ENCODE measurements around the gene GFRA1. TPM values are rescaled to one million over a fixed set of nuclear protein-coding genes. Genes with fewer than 3 reads are reported as not detected.

Gene GFRA1
- total and polyA plus RNA-seq, 2 experiments from 2014 or later: 0.48 to 2.9 TPM

DNA sequence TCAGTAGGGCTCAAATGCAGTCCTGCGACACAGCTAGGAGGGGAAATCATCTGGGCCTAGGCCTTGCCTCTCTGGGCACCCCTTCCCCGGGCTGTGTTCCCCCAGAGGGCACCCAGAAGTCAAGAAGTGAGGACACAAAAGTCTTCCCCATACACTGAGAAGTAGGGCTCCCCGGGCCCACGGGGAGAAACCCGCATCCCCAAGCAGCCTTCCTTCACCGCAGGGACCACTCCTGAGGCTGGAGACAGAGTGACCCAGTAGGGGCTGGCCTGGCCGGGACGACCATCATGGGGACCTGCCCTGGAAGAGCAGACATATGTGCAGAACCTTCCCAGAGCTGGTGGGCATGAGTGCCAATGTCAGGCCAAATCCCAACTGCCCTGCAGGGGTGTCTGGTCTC is 163.5 kb downstream of the GFRA1 start:
- H3K27me3 ChIP-seq: no peaks in the 10 kb centered on the region

DNA sequence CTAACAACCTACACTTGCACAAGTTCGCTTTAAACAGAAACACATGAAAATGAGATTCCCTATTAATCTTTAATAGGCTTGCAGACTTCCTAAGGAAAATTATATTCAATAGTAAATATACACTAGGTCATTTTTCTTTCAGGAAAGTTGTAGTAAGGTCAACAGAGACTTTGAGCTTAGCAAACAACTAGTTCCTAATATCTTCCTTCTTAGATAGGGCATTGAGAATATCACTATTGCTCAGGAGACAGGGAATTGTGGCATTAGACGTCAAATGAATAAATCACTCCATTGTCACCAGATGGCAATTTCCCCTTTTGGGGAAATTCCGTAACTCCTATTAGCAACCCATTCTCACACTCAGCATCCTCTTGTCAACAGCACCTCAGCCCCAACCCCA is 164.9 kb downstream of the GFRA1 start:
- 46% methylated on average over 3 of the region's 3 CpGs for WGBS (ENCODE audit: low lambda C conversion rate, missing lambda C conversion rate)
- no peak overlapping the region for H3K4me3 ChIP-seq
- peaks cover 7% of the 10 kb centered on the region for H3K4me1 ChIP-seq (ENCODE audit: insufficient read depth)
- no peaks in the 10 kb centered on the region for H3K79me2 ChIP-seq
- no peaks in the 10 kb centered on the region for H3K36me3 ChIP-seq (replicated peaks; ENCODE audit: insufficient read depth, low read depth)
- no peak for TF ChIP-seq EZH2phosphoT487 (IDR thresholded peaks at IDR 0.05; ENCODE audit: low read depth, severe bottlenecking, unreplicated experiment)
- TF ChIP-seq, protein P1, sequence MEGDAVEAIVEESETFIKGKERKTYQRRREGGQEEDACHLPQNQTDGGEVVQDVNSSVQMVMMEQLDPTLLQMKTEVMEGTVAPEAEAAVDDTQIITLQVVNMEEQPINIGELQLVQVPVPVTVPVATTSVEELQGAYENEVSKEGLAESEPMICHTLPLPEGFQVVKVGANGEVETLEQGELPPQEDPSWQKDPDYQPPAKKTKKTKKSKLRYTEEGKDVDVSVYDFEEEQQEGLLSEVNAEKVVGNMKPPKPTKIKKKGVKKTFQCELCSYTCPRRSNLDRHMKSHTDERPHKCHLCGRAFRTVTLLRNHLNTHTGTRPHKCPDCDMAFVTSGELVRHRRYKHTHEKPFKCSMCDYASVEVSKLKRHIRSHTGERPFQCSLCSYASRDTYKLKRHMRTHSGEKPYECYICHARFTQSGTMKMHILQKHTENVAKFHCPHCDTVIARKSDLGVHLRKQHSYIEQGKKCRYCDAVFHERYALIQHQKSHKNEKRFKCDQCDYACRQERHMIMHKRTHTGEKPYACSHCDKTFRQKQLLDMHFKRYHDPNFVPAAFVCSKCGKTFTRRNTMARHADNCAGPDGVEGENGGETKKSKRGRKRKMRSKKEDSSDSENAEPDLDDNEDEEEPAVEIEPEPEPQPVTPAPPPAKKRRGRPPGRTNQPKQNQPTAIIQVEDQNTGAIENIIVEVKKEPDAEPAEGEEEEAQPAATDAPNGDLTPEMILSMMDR (IDR thresholded peaks at IDR 0.05; ENCODE audit: poor library complexity): no peak
- TF ChIP-seq EZH2 (IDR thresholded peaks at IDR 0.05; ENCODE audit: borderline replicate concordance): no peak
- no peaks in the 10 kb centered on the region for H3K9me2 ChIP-seq (replicated peaks; ENCODE audit: insufficient read depth)
- no peak overlapping the region for H2AFZ ChIP-seq
- no peaks in the 10 kb centered on the region for H3K27me3 ChIP-seq
- H4K20me1 ChIP-seq (ENCODE audit: insufficient read depth, poor library complexity, severe bottlenecking): no peaks in the 10 kb centered on the region
- peak overlapping the region; percentile 27 for H3K4me2 ChIP-seq
- no peaks in the 10 kb centered on the region for H3K9me3 ChIP-seq (ENCODE audit: low read depth)
- H3K27ac ChIP-seq: peak overlapping the region; percentile 41
- DNase-seq (ENCODE audit: low spot score): no peak

More for the DNA sequence above, 163.5 kb downstream of the GFRA1 start:
- H3K4me3 ChIP-seq: no peak overlapping the region
- no peaks in the 10 kb centered on the region for H3K9me3 ChIP-seq (ENCODE audit: low read depth)
- DNase-seq (ENCODE audit: low spot score): no peak
- H4K20me1 ChIP-seq (ENCODE audit: insufficient read depth, poor library complexity, severe bottlenecking): no peaks in the 10 kb centered on the region
- 98% methylated on average over 8 of the region's 8 CpGs for WGBS (ENCODE audit: low lambda C conversion rate, missing lambda C conversion rate)
- no peak overlapping the region for H3K4me2 ChIP-seq
- H2AFZ ChIP-seq: no peak overlapping the region
- no peaks in the 10 kb centered on the region for H3K36me3 ChIP-seq (replicated peaks; ENCODE audit: insufficient read depth, low read depth)
- H3K27ac ChIP-seq: no peak overlapping the region
- no peaks in the 10 kb centered on the region for H3K9me2 ChIP-seq (replicated peaks; ENCODE audit: insufficient read depth)
- H3K4me1 ChIP-seq (ENCODE audit: insufficient read depth): peaks cover 7% of the 10 kb centered on the region
- no peaks in the 10 kb centered on the region for H3K79me2 ChIP-seq
- TF ChIP-seq EZH2phosphoT487 (IDR thresholded peaks at IDR 0.05; ENCODE audit: low read depth, severe bottlenecking, unreplicated experiment): no peak
- TF ChIP-seq EZH2 (IDR thresholded peaks at IDR 0.05; ENCODE audit: borderline replicate concordance): no peak
- TF ChIP-seq, protein P1 (IDR thresholded peaks at IDR 0.05; ENCODE audit: poor library complexity): no peak

DNA sequence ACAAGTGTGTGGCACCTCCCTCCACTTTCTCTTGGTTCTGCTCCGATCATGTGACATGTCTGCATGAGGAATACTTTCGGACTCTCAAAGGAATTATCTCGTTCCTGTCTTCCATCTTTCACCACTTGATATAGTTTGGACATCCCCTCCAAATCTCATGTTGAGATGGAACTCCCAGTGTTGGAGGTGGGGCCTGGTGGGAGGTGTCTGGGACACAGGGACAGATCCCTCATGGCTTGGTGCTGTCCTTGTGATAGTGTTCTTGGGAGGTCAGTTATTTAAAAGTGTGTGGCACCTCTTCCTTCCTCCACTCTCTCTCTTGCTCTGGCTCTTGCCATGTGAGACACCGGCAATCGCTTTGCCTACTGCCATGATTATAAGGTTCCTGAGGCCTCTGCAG is 166.4 kb downstream of the GFRA1 start:
- Histone ChIP-seq H3K79me2 (no peaks in the 10 kb centered on the region), H3K4me2 (no peak overlapping the region), H4K20me1 (ENCODE audit: insufficient read depth, poor library complexity, severe bottlenecking) (no peaks in the 10 kb centered on the region), H2AFZ (no peak overlapping the region), H3K27me3 (no peaks in the 10 kb centered on the region), H3K36me3 (replicated peaks; ENCODE audit: insufficient read depth, low read depth) (no peaks in the 10 kb centered on the region), H3K27ac (no peak overlapping the region), H3K4me3 (no peak overlapping the region), H3K4me1 (ENCODE audit: insufficient read depth) (peaks cover 7% of the 10 kb centered on the region), H3K9me2 (replicated peaks; ENCODE audit: insufficient read depth) (no peaks in the 10 kb centered on the region), H3K9me3 (ENCODE audit: low read depth) (no peaks in the 10 kb centered on the region)
- TF ChIP-seq EZH2 (IDR thresholded peaks at IDR 0.05; ENCODE audit: borderline replicate concordance) (no peak), EZH2phosphoT487 (IDR thresholded peaks at IDR 0.05; ENCODE audit: low read depth, severe bottlenecking, unreplicated experiment) (no peak)
- TF ChIP-seq, protein P1 (IDR thresholded peaks at IDR 0.05; ENCODE audit: poor library complexity): no peak
- WGBS (ENCODE audit: low lambda C conversion rate, missing lambda C conversion rate): 92% methylated on average over 5 of the region's 5 CpGs
- DNase-seq (ENCODE audit: low spot score): no peak

DNA sequence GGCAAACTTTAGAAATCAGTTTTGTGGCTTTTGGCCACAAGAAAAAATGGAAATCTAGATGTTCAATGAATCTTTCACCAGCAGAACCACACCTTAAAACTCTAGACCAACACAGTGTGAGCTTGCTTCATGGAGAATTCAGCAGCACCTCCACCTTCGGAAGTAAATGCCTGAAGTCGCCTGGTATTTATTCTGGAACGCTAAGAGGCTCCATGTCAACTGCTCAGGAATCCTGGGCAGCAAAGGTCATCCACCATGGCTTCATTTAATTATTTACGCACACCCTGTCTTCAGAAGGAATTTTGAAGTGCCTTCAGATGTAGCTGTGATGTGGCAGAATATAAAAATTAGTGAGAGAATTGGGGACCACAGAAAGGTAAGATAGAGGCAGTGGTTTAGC is 167.7 kb downstream of the GFRA1 start:
- 61% methylated on average over 4 of the region's 4 CpGs for WGBS (ENCODE audit: low lambda C conversion rate, missing lambda C conversion rate)
- no peaks in the 10 kb centered on the region for H4K20me1 ChIP-seq (ENCODE audit: insufficient read depth, poor library complexity, severe bottlenecking)
- peaks cover 7% of the 10 kb centered on the region for H3K4me1 ChIP-seq (ENCODE audit: insufficient read depth)
- no peak overlapping the region for H2AFZ ChIP-seq
- H3K9me2 ChIP-seq (replicated peaks; ENCODE audit: insufficient read depth): no peaks in the 10 kb centered on the region
- H3K9me3 ChIP-seq (ENCODE audit: low read depth): no peaks in the 10 kb centered on the region
- no peaks in the 10 kb centered on the region for H3K27me3 ChIP-seq
- DNase-seq (ENCODE audit: low spot score): no peak
- TF ChIP-seq, protein P1 (IDR thresholded peaks at IDR 0.05; ENCODE audit: poor library complexity): no peak
- TF ChIP-seq EZH2phosphoT487 (IDR thresholded peaks at IDR 0.05; ENCODE audit: low read depth, severe bottlenecking, unreplicated experiment): no peak
- H3K79me2 ChIP-seq: no peaks in the 10 kb centered on the region
- H3K4me2 ChIP-seq: no peak overlapping the region
- no peak overlapping the region for H3K4me3 ChIP-seq
- no peak overlapping the region for H3K27ac ChIP-seq
- no peaks in the 10 kb centered on the region for H3K36me3 ChIP-seq (replicated peaks; ENCODE audit: insufficient read depth, low read depth)

Data from hepatocyte (in vitro differentiated cells).